Gastrocnemius medialis (tissue), 4 donors: Measurements from ENCODE around the gene TBX2. TPM values are rescaled to one million over a fixed set of nuclear protein-coding genes. Genes with fewer than 3 reads are reported as not detected.
A peak's percentile ranks its signal among the peaks of the same experiment; 100 is the strongest.

Source experiments
- ATAC-seq, 2 donors: fragments of 150-250 bp; one replicate each; pipeline ENCODE4 v1.9.1; 2016
- DNase-seq, 2 donors: peaks; one replicate each; pipeline ENCODE4 v3.0.0-alpha.2; 2019
- H3K27ac ChIP-seq, 4 donors: fragments of 200-600 bp; sonication (generic); 1 replicate in 1 of 4; 2 replicates in 3 of 4; pipeline ENCODE4 v1.5.1; 2016 to 2018; ENCODE audit warnings: mild to moderate bottlenecking in 2 of 4, moderate library complexity in 1 of 4
- H3K27me3 ChIP-seq, 3 donors: fragments of 200-600 bp; sonication (generic) in 2 of 3; 1 replicate in 1 of 3; 2 replicates in 2 of 3; pipeline versions ENCODE4 v1.5.1 to v1.6.0; 2016 to 2019; ENCODE audit warnings: mild to moderate bottlenecking in 1 of 3, moderate library complexity in 1 of 3
- H3K36me3 ChIP-seq, 2 donors: fragments of 200-600 bp; sonication (generic) in 1 of 2; one replicate each; pipeline ENCODE4 v1.5.1; 2017 to 2018
- H3K4me1 ChIP-seq, 2 donors: fragments of 200-600 bp; sonication (generic) in 1 of 2; one replicate each; pipeline ENCODE4 v1.5.1; 2016 to 2017; ENCODE audit warnings: mild to moderate bottlenecking in 2 of 2
- H3K4me3 ChIP-seq, 4 donors: fragments of 200-600 bp; sonication (generic) in 3 of 4; 1 replicate in 1 of 4; 2 replicates in 3 of 4; pipeline ENCODE4 v1.5.1; 2016 to 2019; ENCODE audit warnings: mild to moderate bottlenecking in 2 of 4
- H3K9me3 ChIP-seq, 3 donors: fragments of 200-600 bp; sonication (generic) in 2 of 3; 1 replicate in 1 of 3; 2 replicates in 2 of 3; pipeline ENCODE4 v1.5.1; 2016 to 2019
- POLR2A ChIP-seq, 2 donors: fragments of 450-650 bp; IDR thresholded peaks; one replicate each; pipeline ENCODE4 v1.6.1; 2017; ENCODE audit warnings: antibody characterized with exemption in 2 of 2, mild to moderate bottlenecking in 2 of 2, moderate library complexity in 2 of 2
- in situ Hi-C, 4 donors: fragments of 200-750 bp; cut with MboI; loops; one replicate each; pipeline versions ENCODE4 v1.15.0 to v1.8.0; 2017; ENCODE audit warnings: low sequenced_read_pairs in 4 of 4
- intact Hi-C: fragments of 100-400 bp; cut with DNase I; formaldehyde crosslinking; loops from one replicate; pipeline ENCODE4 v1.15.1; 2023; ENCODE audit warnings: low total_unique reads
- total RNA-seq, 4 donors: library from RNA; depleted of rRNA; stranded (reverse); fragments of >200 nt; gene quantifications; one replicate each; pipeline versions ENCODE4 v1.1.0 to v1.2.3, GENCODE V29; 2016
- TF ChIP-seq, protein P1 (sequence below), 5 experiments: fragments of 450-650 bp in 3 of 5; fragments of 200-600 bp in 2 of 5; sonication (generic) in 2 of 5; IDR thresholded peaks in 4 of 5; conservative IDR thresholded peaks in 1 of 5; 1 replicate in 4 of 5; 2 replicates in 1 of 5; pipeline ENCODE4 v1.5.1; 2016 to 2019; ENCODE audit warnings: antibody characterized with exemption in 5 of 5, mild to moderate bottlenecking in 3 of 5, moderate library complexity in 3 of 5

Gene TBX2
- total RNA-seq, 4 donors from 2014 or later: 4.2 to 10.4 (median 6.4) TPM

DNA sequence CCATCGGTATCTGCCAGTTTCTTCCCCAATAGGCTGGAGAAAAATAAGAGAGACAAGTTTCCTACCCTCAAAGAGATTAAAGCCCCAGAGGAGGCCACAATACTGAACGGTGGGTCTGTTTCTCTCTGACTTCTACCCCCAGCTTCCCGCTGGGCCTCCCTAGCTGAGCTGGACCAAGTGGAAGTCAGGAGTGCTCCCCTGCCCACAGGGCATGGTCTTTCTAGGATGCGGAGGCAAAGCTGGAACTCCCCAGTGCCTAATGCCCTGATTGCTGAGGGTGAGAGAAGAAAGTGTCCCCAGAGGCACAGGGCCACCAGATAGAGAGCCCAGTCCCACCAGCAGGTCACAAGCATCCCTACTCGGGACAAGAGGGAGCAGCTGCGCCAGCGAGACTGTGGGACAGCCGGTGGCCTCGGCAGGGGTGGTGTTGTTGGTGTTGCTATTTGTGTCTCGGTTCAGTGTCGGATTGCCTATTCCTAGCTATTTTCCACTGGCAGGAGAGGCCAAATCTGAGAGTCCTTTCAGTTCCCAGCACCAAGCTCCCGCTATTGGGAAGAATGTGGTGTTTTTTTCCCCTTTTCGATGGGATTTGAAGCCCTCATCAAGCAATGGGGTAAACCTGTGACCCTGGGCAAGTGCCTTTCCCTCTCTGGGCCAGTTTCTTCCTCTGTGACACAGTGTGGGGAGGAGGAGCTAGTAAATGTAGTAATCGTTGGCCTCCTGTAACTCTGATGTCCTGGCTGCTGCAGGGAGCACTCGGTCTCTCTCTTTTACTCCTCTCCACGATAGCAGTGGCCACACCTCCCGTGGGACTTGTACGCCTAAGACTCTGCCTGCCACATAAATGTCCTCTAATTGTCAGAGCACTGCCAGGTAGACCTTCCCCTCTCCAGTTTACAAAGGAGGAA, 22.5 kb upstream of the TBX2 start:
- Histone ChIP-seq H3K27ac (peak overlapping the region; percentile 66 to 78 (median 76)), H3K27me3 (no peaks in the 10 kb centered on the region), H3K4me1 (peaks cover 17 to 23% of the 10 kb centered on the region in 2 donors), H3K4me3 (peak overlapping the region in 1 of 4 donors; percentile 14), H3K9me3 (no peaks in the 10 kb centered on the region), H3K36me3 (no peaks in the 10 kb centered on the region)
- in situ Hi-C loops: loop anchor here (25.0 kb wide), 4 partner anchors 365 to 665 kb away; no protein-coding TSS in a partner anchor
- no peak for TF ChIP-seq POLR2A (IDR thresholded peaks at IDR 0.05)
- TF ChIP-seq, protein P1, sequence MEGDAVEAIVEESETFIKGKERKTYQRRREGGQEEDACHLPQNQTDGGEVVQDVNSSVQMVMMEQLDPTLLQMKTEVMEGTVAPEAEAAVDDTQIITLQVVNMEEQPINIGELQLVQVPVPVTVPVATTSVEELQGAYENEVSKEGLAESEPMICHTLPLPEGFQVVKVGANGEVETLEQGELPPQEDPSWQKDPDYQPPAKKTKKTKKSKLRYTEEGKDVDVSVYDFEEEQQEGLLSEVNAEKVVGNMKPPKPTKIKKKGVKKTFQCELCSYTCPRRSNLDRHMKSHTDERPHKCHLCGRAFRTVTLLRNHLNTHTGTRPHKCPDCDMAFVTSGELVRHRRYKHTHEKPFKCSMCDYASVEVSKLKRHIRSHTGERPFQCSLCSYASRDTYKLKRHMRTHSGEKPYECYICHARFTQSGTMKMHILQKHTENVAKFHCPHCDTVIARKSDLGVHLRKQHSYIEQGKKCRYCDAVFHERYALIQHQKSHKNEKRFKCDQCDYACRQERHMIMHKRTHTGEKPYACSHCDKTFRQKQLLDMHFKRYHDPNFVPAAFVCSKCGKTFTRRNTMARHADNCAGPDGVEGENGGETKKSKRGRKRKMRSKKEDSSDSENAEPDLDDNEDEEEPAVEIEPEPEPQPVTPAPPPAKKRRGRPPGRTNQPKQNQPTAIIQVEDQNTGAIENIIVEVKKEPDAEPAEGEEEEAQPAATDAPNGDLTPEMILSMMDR (IDR thresholded peaks at IDR 0.05 in 4 of 5, conservative IDR thresholded peaks at IDR 0.05 in 1 of 5): no peak
- intact Hi-C loops: no loop called here
- ATAC-seq (peak; percentile 84 to 91), DNase-seq (peak; percentile 52 to 62)

DNA sequence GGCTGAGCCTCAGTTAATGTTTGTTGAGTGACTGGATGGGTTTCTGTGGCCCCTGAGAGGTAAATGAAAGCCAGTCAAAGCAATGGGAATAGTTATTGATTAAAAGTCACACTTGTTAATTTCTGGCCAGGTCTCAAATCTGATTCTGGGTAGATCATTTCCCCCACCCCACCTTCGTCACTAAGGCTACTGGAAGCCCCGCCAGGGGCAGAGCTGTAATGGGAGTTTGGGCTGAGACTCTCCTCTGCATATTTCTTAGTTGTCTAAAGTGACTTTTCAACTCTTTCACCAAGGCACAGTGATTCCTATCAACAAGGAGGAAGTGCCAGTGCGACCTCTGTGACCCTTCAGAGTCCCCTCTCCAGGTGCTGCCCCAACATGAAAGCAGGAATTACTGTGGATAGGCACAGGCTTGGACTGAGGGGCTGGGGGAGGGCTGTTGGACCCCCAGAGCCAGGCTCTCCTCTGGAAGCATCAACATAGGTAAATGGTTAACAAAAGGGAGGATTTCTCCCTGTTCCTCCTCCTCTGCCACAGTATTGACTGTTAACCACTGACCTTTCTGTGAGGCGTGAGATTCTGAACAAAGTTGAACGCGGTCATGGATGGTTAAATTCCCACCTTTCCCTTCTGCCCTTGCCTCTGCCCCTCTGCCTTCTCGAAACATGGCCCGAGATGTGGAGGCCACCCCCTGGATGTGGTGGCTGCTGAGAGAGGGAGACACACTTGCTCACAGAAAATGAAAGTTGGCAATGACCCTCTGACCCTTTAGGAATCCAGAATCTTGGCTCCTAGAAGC, 20.8 kb upstream of the TBX2 start:
- Histone ChIP-seq H3K27ac (peak overlapping the region; percentile 14 to 78 (median 61)), H3K36me3 (no peaks in the 10 kb centered on the region), H3K4me1 (peaks cover 23% of the 10 kb centered on the region in 2 donors), H3K4me3 (no peak overlapping the region), H3K9me3 (no peaks in the 10 kb centered on the region), H3K27me3 (no peaks in the 10 kb centered on the region)
- ATAC-seq (no peak), DNase-seq (no peak)
- no peak for TF ChIP-seq POLR2A (IDR thresholded peaks at IDR 0.05)
- TF ChIP-seq, protein P1 (IDR thresholded peaks at IDR 0.05 in 4 of 5, conservative IDR thresholded peaks at IDR 0.05 in 1 of 5): no peak
- intact Hi-C loops: no loop called here
- in situ Hi-C loops: loop anchor here (25.0 kb wide), 4 partner anchors 367 to 667 kb away; no protein-coding TSS in a partner anchor

DNA sequence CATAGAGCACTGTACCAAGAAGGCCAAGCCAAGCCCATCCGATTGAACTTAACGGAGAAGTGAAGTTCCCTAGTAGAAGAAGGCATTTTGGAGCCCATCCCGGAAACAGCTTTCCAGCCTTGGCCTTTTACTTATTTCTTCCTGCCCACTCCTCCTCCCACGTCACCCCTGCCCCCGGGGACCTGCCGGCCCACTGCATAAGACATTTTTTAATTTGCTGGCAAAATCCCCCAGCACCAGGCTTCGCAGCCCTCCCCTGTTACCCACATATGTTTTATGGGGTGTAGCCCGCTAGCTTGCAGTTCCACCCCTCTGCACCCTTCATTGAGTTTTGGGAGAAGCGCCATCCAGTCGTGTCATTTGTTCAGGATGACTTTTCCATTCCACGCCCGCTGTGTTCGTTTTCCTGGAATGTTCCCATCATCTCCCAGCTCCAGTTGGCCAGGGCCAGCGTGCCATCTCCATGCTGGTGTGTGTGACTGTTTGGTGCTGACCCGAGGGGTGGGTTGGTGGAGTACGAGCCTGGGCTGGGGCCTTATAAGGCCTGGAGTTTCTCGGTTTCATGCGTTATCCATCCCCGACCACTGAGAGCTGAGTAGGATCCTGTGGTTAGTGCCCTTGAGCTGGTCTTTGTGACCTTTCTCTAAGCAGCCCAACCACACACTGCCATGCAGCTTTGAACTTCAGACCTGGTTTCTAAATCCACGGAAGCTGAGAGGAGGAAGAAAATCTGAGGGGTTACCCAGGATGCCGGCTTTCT, 20.0 kb upstream of the TBX2 start:
- TF ChIP-seq, protein P1 (IDR thresholded peaks at IDR 0.05 in 4 of 5, conservative IDR thresholded peaks at IDR 0.05 in 1 of 5): no peak
- TF ChIP-seq POLR2A (IDR thresholded peaks at IDR 0.05): no peak
- H3K9me3 ChIP-seq: no peaks in the 10 kb centered on the region
- H3K27me3 ChIP-seq: no peaks in the 10 kb centered on the region
- H3K36me3 ChIP-seq: no peaks in the 10 kb centered on the region
- intact Hi-C loops (no loop called here), in situ Hi-C loops (loop anchor here (25.0 kb wide), 4 partner anchors 367 to 667 kb away; no protein-coding TSS in a partner anchor)
- H3K4me1 ChIP-seq: peaks cover 23% of the 10 kb centered on the region in 2 donors
- no peak for DNase-seq
- peak overlapping the region in 2 of 4 donors; percentile 5 to 14 for H3K27ac ChIP-seq
- H3K4me3 ChIP-seq: no peak overlapping the region
- no peak for ATAC-seq

DNA sequence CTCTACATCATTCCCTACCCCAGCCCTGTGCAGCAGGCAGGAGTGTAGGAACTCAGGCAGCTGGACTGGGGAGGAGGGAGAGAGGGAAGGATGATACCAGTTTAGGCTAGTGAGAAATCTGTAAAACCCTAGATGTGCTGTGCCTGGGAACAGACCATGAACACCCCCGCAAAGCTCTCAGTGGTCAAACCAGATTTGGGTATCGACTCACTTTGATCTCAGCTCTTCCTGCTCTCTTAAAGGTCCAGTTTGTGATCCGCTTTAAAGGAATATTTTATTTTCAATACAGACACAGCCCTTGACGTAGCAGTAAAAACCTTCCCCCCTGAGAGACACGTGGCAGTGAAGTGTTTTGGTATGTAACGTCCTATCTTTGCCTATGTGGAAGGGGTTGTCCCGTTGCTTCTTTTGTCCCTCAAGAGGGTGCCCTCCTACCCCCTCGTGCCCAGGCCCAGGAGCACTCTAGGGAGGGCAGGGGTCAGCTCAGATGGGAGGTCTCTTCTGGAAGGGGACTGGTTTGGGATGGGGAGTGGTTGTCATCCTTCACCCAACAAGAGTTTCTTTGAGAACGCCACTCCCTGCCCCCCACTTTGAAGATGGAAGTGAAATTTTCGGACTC, 19.3 kb upstream of the TBX2 start:
- intact Hi-C loops: no loop called here
- H3K27ac ChIP-seq: peak overlapping the region in 1 of 4 donors; percentile 5
- TF ChIP-seq POLR2A (IDR thresholded peaks at IDR 0.05): no peak
- TF ChIP-seq, protein P1 (IDR thresholded peaks at IDR 0.05 in 4 of 5, conservative IDR thresholded peaks at IDR 0.05 in 1 of 5): no peak
- peaks cover 23% of the 10 kb centered on the region in 2 donors for H3K4me1 ChIP-seq
- ATAC-seq: no peak
- H3K36me3 ChIP-seq: no peaks in the 10 kb centered on the region
- in situ Hi-C loops: loop anchor here (25.0 kb wide), 4 partner anchors 368 to 668 kb away; no protein-coding TSS in a partner anchor
- no peaks in the 10 kb centered on the region for H3K9me3 ChIP-seq
- no peaks in the 10 kb centered on the region for H3K27me3 ChIP-seq
- no peak for DNase-seq
- H3K4me3 ChIP-seq: no peak overlapping the region
